ENCODE results near the gene ACSL4. TPM values are rescaled to one million over a fixed set of nuclear protein-coding genes. Genes with fewer than 3 reads are reported as not detected.

Gene ACSL4
- total and polyA plus RNA-seq, 2 donors (not counting 1 experiment from before 2014, with no cell fraction given) = 103 to 678 TPM

GRCh38 chrX:109601486-109601885 lies 131.6 kb downstream of the ACSL4 start:
- Histone ChIP-seq H3K4me1 (ENCODE audit: control insufficient read depth, extremely low read depth, insufficient read depth, low read length) (no peaks in the 10 kb centered on the region), H4K20me1 (ENCODE audit: control insufficient read depth, extremely low read depth, insufficient read depth, low read length) (no peaks in the 10 kb centered on the region), H3K27me3 (ENCODE audit: control insufficient read depth, insufficient read depth, low read length) (no peaks in the 10 kb centered on the region), H3K27ac (ENCODE audit: insufficient read depth, low read length) (no peak overlapping the region), H2AFZ (ENCODE audit: low read length) (no peak overlapping the region), H3K36me3 (ENCODE audit: control insufficient read depth, insufficient read depth, low read length) (no peaks in the 10 kb centered on the region), H3K4me3 (replicated peaks in 1 of 4; ENCODE audit: control extremely low read depth in 1 of 4, insufficient read depth in 1 of 4, low read depth in 3 of 4, low read length in 4 of 4) (no peak overlapping the region), H3K4me2 (ENCODE audit: extremely low read depth, insufficient read depth, low read length) (no peak overlapping the region), H3K9ac (ENCODE audit: insufficient read depth, low read length) (no peak overlapping the region), H3K79me2 (ENCODE audit: control insufficient read depth, insufficient read depth, low read length) (no peaks in the 10 kb centered on the region), H3K9me3 (ENCODE audit: control insufficient read depth, insufficient read depth, low read depth, low read length) (no peaks in the 10 kb centered on the region)
- no peak for DNase-seq (ENCODE audit: low read depth in 2 of 2)
- TF ChIP-seq CTCF (conservative IDR thresholded peaks at IDR 0.05 in 1 of 2, IDR thresholded peaks at IDR 0.05 in 1 of 2; ENCODE audit: low read depth in 1 of 2, low read length in 2 of 2) (no peak), EZH2 (IDR thresholded peaks at IDR 0.05; ENCODE audit: low read length, missing control alignments) (no peak)

GRCh38 chrX:109600237-109600651 lies 132.8 kb downstream of the ACSL4 start:
- Histone ChIP-seq H2AFZ (ENCODE audit: low read length) (no peak overlapping the region), H3K4me2 (ENCODE audit: extremely low read depth, insufficient read depth, low read length) (no peak overlapping the region), H3K9ac (ENCODE audit: insufficient read depth, low read length) (no peak overlapping the region), H3K27me3 (ENCODE audit: control insufficient read depth, insufficient read depth, low read length) (no peaks in the 10 kb centered on the region), H3K4me1 (ENCODE audit: control insufficient read depth, extremely low read depth, insufficient read depth, low read length) (no peaks in the 10 kb centered on the region), H3K4me3 (replicated peaks in 1 of 4; ENCODE audit: control extremely low read depth in 1 of 4, insufficient read depth in 1 of 4, low read depth in 3 of 4, low read length in 4 of 4) (no peak overlapping the region), H4K20me1 (ENCODE audit: control insufficient read depth, extremely low read depth, insufficient read depth, low read length) (no peaks in the 10 kb centered on the region), H3K79me2 (ENCODE audit: control insufficient read depth, insufficient read depth, low read length) (no peaks in the 10 kb centered on the region), H3K27ac (ENCODE audit: insufficient read depth, low read length) (no peak overlapping the region), H3K36me3 (ENCODE audit: control insufficient read depth, insufficient read depth, low read length) (no peaks in the 10 kb centered on the region), H3K9me3 (ENCODE audit: control insufficient read depth, insufficient read depth, low read depth, low read length) (no peaks in the 10 kb centered on the region)
- no peak for TF ChIP-seq CTCF (conservative IDR thresholded peaks at IDR 0.05 in 1 of 2, IDR thresholded peaks at IDR 0.05 in 1 of 2; ENCODE audit: low read depth in 1 of 2, low read length in 2 of 2)
- TF ChIP-seq EZH2 (IDR thresholded peaks at IDR 0.05; ENCODE audit: low read length, missing control alignments) = no peak
- peak; percentile 1 to 43 for DNase-seq (ENCODE audit: low read depth in 2 of 2)

GRCh38 chrX:109596015-109596414 lies 137.0 kb downstream of the ACSL4 start:
- H3K36me3 ChIP-seq (ENCODE audit: control insufficient read depth, insufficient read depth, low read length) = no peaks in the 10 kb centered on the region
- no peaks in the 10 kb centered on the region for H3K27me3 ChIP-seq (ENCODE audit: control insufficient read depth, insufficient read depth, low read length)
- H3K4me2 ChIP-seq (ENCODE audit: extremely low read depth, insufficient read depth, low read length) = no peak overlapping the region
- no peak for DNase-seq (ENCODE audit: low read depth in 2 of 2)
- H3K4me1 ChIP-seq (ENCODE audit: control insufficient read depth, extremely low read depth, insufficient read depth, low read length) = no peaks in the 10 kb centered on the region
- no peak for TF ChIP-seq EZH2 (IDR thresholded peaks at IDR 0.05; ENCODE audit: low read length, missing control alignments)
- no peak for TF ChIP-seq CTCF (conservative IDR thresholded peaks at IDR 0.05 in 1 of 2, IDR thresholded peaks at IDR 0.05 in 1 of 2; ENCODE audit: low read depth in 1 of 2, low read length in 2 of 2)
- no peaks in the 10 kb centered on the region for H4K20me1 ChIP-seq (ENCODE audit: control insufficient read depth, extremely low read depth, insufficient read depth, low read length)
- H3K9ac ChIP-seq (ENCODE audit: insufficient read depth, low read length) = no peak overlapping the region
- H3K9me3 ChIP-seq (ENCODE audit: control insufficient read depth, insufficient read depth, low read depth, low read length) = no peaks in the 10 kb centered on the region
- H3K79me2 ChIP-seq (ENCODE audit: control insufficient read depth, insufficient read depth, low read length) = no peaks in the 10 kb centered on the region
- H3K27ac ChIP-seq (ENCODE audit: insufficient read depth, low read length) = no peak overlapping the region
- no peak overlapping the region for H3K4me3 ChIP-seq (replicated peaks in 1 of 4; ENCODE audit: control extremely low read depth in 1 of 4, insufficient read depth in 1 of 4, low read depth in 3 of 4, low read length in 4 of 4)
- H2AFZ ChIP-seq (ENCODE audit: low read length) = no peak overlapping the region

Other genes starting within 250 kb of the ACSL4 start
- 13.5 and 14.6 TPM in 2 replicates for gene NXT2, start 196.4 kb downstream of the ACSL4 start, total RNA-seq
- gene NXT2, start 196.4 kb downstream of the ACSL4 start, polyA plus RNA-seq = 9.6 and 10.8 TPM in 2 replicates
- 0.51 and 1.2 TPM in 2 replicates for gene KCNE5, start 108.1 kb downstream of the ACSL4 start, total RNA-seq
- gene KCNE5, start 108.1 kb downstream of the ACSL4 start, polyA plus RNA-seq = 0.12 and 0.38 TPM in 2 replicates

Data from fibroblast of lung (primary cell).